CD4-positive, alpha-beta memory T cell (primary cell): ENCODE measurements around the gene SPOCK3. TPM values are rescaled to one million over a fixed set of nuclear protein-coding genes. Genes with fewer than 3 reads are reported as not detected.

Source experiments
- CTCF ChIA-PET: fragments of 350-600 bp; sonication (Branson Sonifier 250); formaldehyde crosslinking; loops from one replicate; lab custom pipeline; 2021; ENCODE audit warnings: inconsistent platforms; ENCODE audit not compliant: partially characterized antibody; lab: Charles Lee
- POLR2A ChIA-PET: fragments of 350-600 bp; sonication (Branson Sonifier 250); formaldehyde crosslinking; loops from one replicate; lab custom pipeline; 2021; ENCODE audit not compliant: partially characterized antibody; lab: Charles Lee
- DNase-seq, 5 donors: peaks; one replicate each; pipeline versions ENCODE4 v3.0.0 to v3.0.0-alpha.2; 2020 to 2022; ENCODE audit warnings: mixed read lengths in 1 of 5
- H3K27ac ChIP-seq: one replicate; pipeline ENCODE4 v1.7.0; 2013; ENCODE audit warnings: low read depth, low read length
- H3K27me3 ChIP-seq: 2 replicates; pipeline ENCODE4 v1.7.0; 2013; ENCODE audit warnings: mild to moderate bottlenecking, low read length, moderate library complexity; ENCODE audit not compliant: insufficient read depth
- H3K36me3 ChIP-seq: 2 replicates; pipeline ENCODE4 v1.7.0; 2013; ENCODE audit warnings: mild to moderate bottlenecking, low read length, moderate library complexity; ENCODE audit not compliant: insufficient read depth
- H3K4me1 ChIP-seq: 2 replicates; pipeline ENCODE4 v1.7.0; 2013; ENCODE audit warnings: mild to moderate bottlenecking, low read length, moderate library complexity; ENCODE audit not compliant: insufficient read depth
- H3K4me3 ChIP-seq, 2 donors: one replicate each; pipeline ENCODE4 v1.7.0; 2013; ENCODE audit warnings: low read length in 2 of 2, mild to moderate bottlenecking in 1 of 2
- H3K9me3 ChIP-seq, 2 donors: one replicate each; pipeline ENCODE4 v1.7.0; 2013; ENCODE audit warnings: low read length in 2 of 2, control low read depth in 1 of 2; ENCODE audit not compliant: control insufficient read depth in 1 of 2
- H3K27ac Mint-ChIP-seq, 7 donors: one replicate each; pipeline ENCODE4 v1.8.0; 2020 to 2021; ENCODE audit warnings: mixed read lengths in 7 of 7, mild to moderate bottlenecking in 6 of 7, inconsistent platforms in 3 of 7, moderate library complexity in 3 of 7
- H3K27me3 Mint-ChIP-seq, 2 donors: one replicate each; pipeline ENCODE4 v1.8.0; 2020 to 2021; ENCODE audit warnings: mixed read lengths in 2 of 2
- H3K36me3 Mint-ChIP-seq, 2 donors: one replicate each; pipeline ENCODE4 v1.8.0; 2020 to 2021; ENCODE audit warnings: mixed read lengths in 2 of 2, inconsistent platforms in 1 of 2, mild to moderate bottlenecking in 1 of 2
- H3K4me1 Mint-ChIP-seq, 4 donors: one replicate each; pipeline ENCODE4 v1.8.0; 2020 to 2021; ENCODE audit warnings: mixed read lengths in 4 of 4, mild to moderate bottlenecking in 1 of 4
- H3K4me3 Mint-ChIP-seq, 8 donors: one replicate each; pipeline ENCODE4 v1.8.0; 2020 to 2021; ENCODE audit warnings: mixed read lengths in 8 of 8, mild to moderate bottlenecking in 7 of 8, moderate library complexity in 6 of 8, inconsistent platforms in 3 of 8
- H3K9me3 Mint-ChIP-seq, 8 donors: one replicate each; pipeline ENCODE4 v1.8.0; 2020 to 2021; ENCODE audit warnings: mixed read lengths in 8 of 8, mild to moderate bottlenecking in 5 of 8, inconsistent platforms in 3 of 8, moderate library complexity in 1 of 8
- intact Hi-C: fragments of 100-400 bp; cut with micrococcal nuclease; formaldehyde crosslinking; loops from one replicate; pipeline ENCODE4 v1.15.1; 2023
- polyA plus RNA-seq, 2 donors: library from polyadenylated mRNA; unstranded; fragments of 300-500 nt; fragmentation: Illumina TruSeq; gene quantifications; one replicate each; pipeline ENCODE4 v1.2.3, GENCODE V29; 2021
- total RNA-seq, 2 experiments: library from RNA; stranded (reverse); gene quantifications; one replicate each; pipeline ENCODE4 v1.2.3, GENCODE V29; 2021

SPOCK3 gene
- total and polyA plus RNA-seq, 4 experiments from 2014 or later, result not detected

GRCh38 chr4:167216783-167217182, 17.5 kb downstream of the SPOCK3 start:
- peaks cover 0 to 2% (median under 1%) of the 10 kb centered on the region in 8 donors for H3K9me3 Mint-ChIP-seq
- no peak overlapping the region for H3K4me3 ChIP-seq
- H3K27ac ChIP-seq, result no peak overlapping the region
- H3K4me3 Mint-ChIP-seq, result no peak overlapping the region
- no peaks in the 10 kb centered on the region for H3K36me3 Mint-ChIP-seq
- intact Hi-C loops, result no loop called here
- no peaks in the 10 kb centered on the region for H3K4me1 ChIP-seq
- H3K9me3 ChIP-seq, result no peaks in the 10 kb centered on the region
- H3K27me3 Mint-ChIP-seq, result no peaks in the 10 kb centered on the region
- no peaks in the 10 kb centered on the region for H3K36me3 ChIP-seq
- no peaks in the 10 kb centered on the region for H3K4me1 Mint-ChIP-seq
- CTCF ChIA-PET, result no interaction called here
- H3K27ac Mint-ChIP-seq, result no peak overlapping the region
- POLR2A ChIA-PET, result no interaction called here
- no peaks in the 10 kb centered on the region for H3K27me3 ChIP-seq
- DNase-seq, result no peak

GRCh38 chr4:167210166-167210565, 24.1 kb downstream of the SPOCK3 start:
- Histone ChIP-seq H3K9me3 (no peaks in the 10 kb centered on the region), H3K4me3 (no peak overlapping the region), H3K27me3 (no peaks in the 10 kb centered on the region), H3K27ac (no peak overlapping the region), H3K36me3 (no peaks in the 10 kb centered on the region), H3K4me1 (no peaks in the 10 kb centered on the region)
- Mint-ChIP-seq H3K9me3 (peaks cover 0 to 5% (median 1%) of the 10 kb centered on the region in 8 donors), H3K27me3 (no peaks in the 10 kb centered on the region), H3K27ac (no peak overlapping the region), H3K36me3 (no peaks in the 10 kb centered on the region), H3K4me3 (no peak overlapping the region), H3K4me1 (no peaks in the 10 kb centered on the region)
- intact Hi-C loops, result no loop called here
- no peak for DNase-seq
- ChIA-PET POLR2A (no interaction called here), CTCF (no interaction called here)

GRCh38 chr4:167196344-167197012, 37.8 kb downstream of the SPOCK3 start:
- Mint-ChIP-seq H3K36me3 (no peaks in the 10 kb centered on the region), H3K4me1 (no peaks in the 10 kb centered on the region), H3K27me3 (no peaks in the 10 kb centered on the region), H3K27ac (no peak overlapping the region), H3K9me3 (peaks cover 0 to 11% (median 4%) of the 10 kb centered on the region in 8 donors), H3K4me3 (peak overlapping the region in 1 of 8 donors; percentile 4)
- Histone ChIP-seq H3K4me1 (no peaks in the 10 kb centered on the region), H3K9me3 (no peaks in the 10 kb centered on the region), H3K27me3 (no peaks in the 10 kb centered on the region), H3K27ac (no peak overlapping the region), H3K36me3 (no peaks in the 10 kb centered on the region), H3K4me3 (no peak overlapping the region)
- intact Hi-C loops, result no loop called here
- POLR2A ChIA-PET, result no interaction called here
- CTCF ChIA-PET, result no interaction called here
- no peak for DNase-seq

- no peaks in the 10 kb centered on the region for H3K4me1 ChIP-seq
- H3K36me3 ChIP-seq, result no peaks in the 10 kb centered on the region
- H3K36me3 Mint-ChIP-seq, result no peaks in the 10 kb centered on the region
- H3K4me3 ChIP-seq, result no peak overlapping the region
- no peak for DNase-seq
- ChIA-PET POLR2A (no interaction called here), CTCF (no interaction called here)
- H3K4me1 Mint-ChIP-seq, result no peaks in the 10 kb centered on the region
- H3K27ac Mint-ChIP-seq, result no peak overlapping the region
- H3K27me3 Mint-ChIP-seq, result no peaks in the 10 kb centered on the region
- H3K27ac ChIP-seq, result no peak overlapping the region
- H3K9me3 Mint-ChIP-seq, result peaks cover 0 to 15% (median 7%) of the 10 kb centered on the region in 8 donors
- H3K27me3 ChIP-seq, result no peaks in the 10 kb centered on the region
- intact Hi-C loops, result no loop called here
- H3K9me3 ChIP-seq, result no peaks in the 10 kb centered on the region
- H3K4me3 Mint-ChIP-seq, result no peak overlapping the region
Measured at GRCh38 chr4:167190379-167190778, 43.9 kb downstream of the SPOCK3 start.

- no peaks in the 10 kb centered on the region for H3K27me3 ChIP-seq
- no peaks in the 10 kb centered on the region for H3K36me3 Mint-ChIP-seq
- H3K27ac Mint-ChIP-seq, result no peak overlapping the region
- no peaks in the 10 kb centered on the region for H3K4me1 Mint-ChIP-seq
- H3K9me3 Mint-ChIP-seq, result peaks cover 0 to 6% (median 4%) of the 10 kb centered on the region in 8 donors
- no peaks in the 10 kb centered on the region for H3K27me3 Mint-ChIP-seq
- no peak overlapping the region for H3K4me3 ChIP-seq
- H3K9me3 ChIP-seq, result no peaks in the 10 kb centered on the region
- DNase-seq, result no peak
- no peak overlapping the region for H3K27ac ChIP-seq
- H3K4me1 ChIP-seq, result no peaks in the 10 kb centered on the region
- ChIA-PET POLR2A (no interaction called here), CTCF (no interaction called here)
- no peak overlapping the region for H3K4me3 Mint-ChIP-seq
- no peaks in the 10 kb centered on the region for H3K36me3 ChIP-seq
- intact Hi-C loops, result no loop called here
Measured at GRCh38 chr4:167185465-167185864, 48.8 kb downstream of the SPOCK3 start.

GRCh38 chr4:167183036-167183435, 51.3 kb downstream of the SPOCK3 start:
- H3K4me3 ChIP-seq, result no peak overlapping the region
- no peak overlapping the region for H3K27ac ChIP-seq
- Mint-ChIP-seq H3K27me3 (no peaks in the 10 kb centered on the region), H3K27ac (no peak overlapping the region), H3K4me3 (no peak overlapping the region), H3K36me3 (no peaks in the 10 kb centered on the region), H3K9me3 (peaks cover 0 to 7% (median 2%) of the 10 kb centered on the region in 8 donors), H3K4me1 (no peaks in the 10 kb centered on the region)
- H3K4me1 ChIP-seq, result no peaks in the 10 kb centered on the region
- H3K36me3 ChIP-seq, result no peaks in the 10 kb centered on the region
- no peak for DNase-seq
- H3K27me3 ChIP-seq, result no peaks in the 10 kb centered on the region
- no peaks in the 10 kb centered on the region for H3K9me3 ChIP-seq
- CTCF ChIA-PET, result no interaction called here
- POLR2A ChIA-PET, result no interaction called here
- intact Hi-C loops, result no loop called here

GRCh38 chr4:167177925-167178324, 56.4 kb downstream of the SPOCK3 start:
- Histone ChIP-seq H3K27ac (no peak overlapping the region), H3K9me3 (no peaks in the 10 kb centered on the region), H3K36me3 (no peaks in the 10 kb centered on the region), H3K4me3 (no peak overlapping the region), H3K4me1 (no peaks in the 10 kb centered on the region), H3K27me3 (no peaks in the 10 kb centered on the region)
- Mint-ChIP-seq H3K36me3 (no peaks in the 10 kb centered on the region), H3K27me3 (no peaks in the 10 kb centered on the region), H3K4me1 (no peaks in the 10 kb centered on the region), H3K27ac (no peak overlapping the region), H3K4me3 (no peak overlapping the region), H3K9me3 (peaks cover 0 to 5% (median 1%) of the 10 kb centered on the region in 8 donors)
- POLR2A ChIA-PET, result no interaction called here
- DNase-seq, result no peak
- intact Hi-C loops, result no loop called here
- CTCF ChIA-PET, result no interaction called here
